ENCODE measurements around the gene MEIS3. TPM values are rescaled to one million over a fixed set of nuclear protein-coding genes. Genes with fewer than 3 reads are reported as not detected.

Gene MEIS3
- total RNA-seq, 4 donors from 2014 or later = 3.8 to 10.5 (median 6.0) TPM

- TF ChIP-seq CTCF (IDR thresholded peaks at IDR 0.05; ENCODE audit: low read depth) = no peak
Observed at GRCh38 chr19:47445527-47445926, 26.2 kb upstream of the MEIS3 start.

GRCh38 chr19:47444388-47444821 lies 25.1 kb upstream of the MEIS3 start:
- no peak for TF ChIP-seq CTCF (IDR thresholded peaks at IDR 0.05; ENCODE audit: low read depth)

- no peak for TF ChIP-seq CTCF (IDR thresholded peaks at IDR 0.05; ENCODE audit: low read depth)
Observed at GRCh38 chr19:47443331-47443730, 24.0 kb upstream of the MEIS3 start.

GRCh38 chr19:47438793-47439220 lies 19.5 kb upstream of the MEIS3 start:
- no peak for TF ChIP-seq CTCF (IDR thresholded peaks at IDR 0.05; ENCODE audit: low read depth)

GRCh38 chr19:47437500-47437899 lies 18.2 kb upstream of the MEIS3 start:
- no peak for TF ChIP-seq CTCF (IDR thresholded peaks at IDR 0.05; ENCODE audit: low read depth)

GRCh38 chr19:47436712-47437401 lies 17.5 kb upstream of the MEIS3 start:
- no peak for TF ChIP-seq CTCF (IDR thresholded peaks at IDR 0.05; ENCODE audit: low read depth)

GRCh38 chr19:47435883-47436417 lies 16.6 kb upstream of the MEIS3 start:
- no peak for TF ChIP-seq CTCF (IDR thresholded peaks at IDR 0.05; ENCODE audit: low read depth)

Measured in subcutaneous adipose tissue (tissue), 4 donors.